Right lobe of liver (tissue), 6 donors: ENCODE measurements around the gene SPAG16. TPM values are rescaled to one million over a fixed set of nuclear protein-coding genes. Genes with fewer than 3 reads are reported as not detected.

Experiments used
- ATAC-seq, 4 donors: fragments of 200-7000 bp; cut with Tn5 transposase; one replicate each; pipeline ENCODE4 v1.9.1; 2020; ENCODE audit warnings: mild to moderate bottlenecking in 4 of 4, moderate library complexity in 4 of 4
- DNase-seq, 3 donors: peaks; one replicate each; pipeline ENCODE4 v3.0.0-alpha.2; 2020
- H3K27ac ChIP-seq, 3 donors: fragments of 200-600 bp; one replicate each; pipeline ENCODE4 v1.8.0; 2022
- H3K27me3 ChIP-seq, 2 donors: fragments of 200-600 bp; one replicate each; pipeline ENCODE4 v1.8.0; 2022
- H3K36me3 ChIP-seq, 4 donors: fragments of 200-600 bp; sonication (generic) in 1 of 4; one replicate each; pipeline versions ENCODE4 v1.5.1 to v1.8.0; 2017 to 2022; ENCODE audit warnings: control low read depth in 1 of 4
- H3K4me1 ChIP-seq, 4 donors: fragments of 200-600 bp; sonication (generic) in 1 of 4; one replicate each; pipeline versions ENCODE4 v1.5.1 to v1.8.0; 2017 to 2022; ENCODE audit warnings: control low read depth in 1 of 4
- H3K4me3 ChIP-seq, 3 donors: fragments of 200-600 bp; one replicate each; pipeline ENCODE4 v1.8.0; 2022
- H3K9me3 ChIP-seq, 4 donors: fragments of 200-600 bp; sonication (generic) in 1 of 4; one replicate each; pipeline versions ENCODE4 v1.5.1 to v1.8.0; 2017 to 2022; ENCODE audit warnings: control low read depth in 1 of 4
- CTCF ChIP-seq, 4 donors: fragments of 200-600 bp in 3 of 4; fragments of 450-650 bp in 1 of 4; IDR thresholded peaks; one replicate each; pipeline versions ENCODE4 v1.5.1 to v1.8.0; 2016 to 2022; ENCODE audit warnings: antibody characterized with exemption in 4 of 4, mild to moderate bottlenecking in 2 of 4
- POLR2A ChIP-seq: fragments of 450-650 bp; IDR thresholded peaks from one replicate; pipeline ENCODE4 v1.6.1; 2017; ENCODE audit warnings: antibody characterized with exemption, mild to moderate bottlenecking
- WGBS: methylation state at CpG from one replicate; pipeline ENCODE4 v1.1.6; 2018; ENCODE audit warnings: low coverage, low lambda C conversion rate; ENCODE audit not compliant: insufficient coverage; ENCODE audit errors: missing lambda C conversion rate; 5-methylcytosine and 5-hydroxymethylcytosine counted together
- intact Hi-C, 2 donors: fragments of 100-400 bp; cut with DNase I; formaldehyde crosslinking; loops; one replicate each; pipeline versions ENCODE4 v1.11.2 to v1.14.1; 2022
- total RNA-seq, 6 experiments: library from RNA; depleted of rRNA in 2 of 6; stranded (reverse); fragments of >200 nt in 2 of 6; fragmentation: NEBNext Ultra II Directional in 3 of 6; extraction: Animal tissue kit (Norgen Biotek cat#: 25700) in 3 of 6; gene quantifications; one replicate each; pipeline versions ENCODE4 v1.1.0 to v1.2.4, GENCODE V29; 2016 to 2023
- donor health status: DM: no; HTN: yes; CAD: no.
- donor health status: DM: no; HTN: no; CAD: no.
- donor health status: DM: no; HTN: no; CAD: no.
- donor health status: DM: no; HTN: yes; CAD: no.
- donor health status: DM: no; HTN: yes; CAD: no.

Gene SPAG16
- total RNA-seq, 6 experiments from 2014 or later, result 7.2 to 15.3 (median 9.0) TPM

GRCh38 chr2:214311931-214312749, 1027.9 kb downstream of the SPAG16 start:
- TF ChIP-seq POLR2A (no peak), CTCF (IDR thresholded peaks at IDR 0.05) (no peak)
- WGBS, result 35% methylated on average over 3 of the region's 3 CpGs
- H3K36me3 ChIP-seq, result no peaks in the 10 kb centered on the region
- no peak overlapping the region for H3K4me3 ChIP-seq
- intact Hi-C loops, result no loop called here
- no peaks in the 10 kb centered on the region for H3K9me3 ChIP-seq
- DNase-seq (no peak), ATAC-seq (no peak)
- no peaks in the 10 kb centered on the region for H3K27me3 ChIP-seq
- no peaks in the 10 kb centered on the region for H3K4me1 ChIP-seq
- no peak overlapping the region for H3K27ac ChIP-seq

GRCh38 chr2:214315324-214315723, 1031.1 kb downstream of the SPAG16 start:
- Histone ChIP-seq H3K4me1 (no peaks in the 10 kb centered on the region), H3K27me3 (no peaks in the 10 kb centered on the region), H3K9me3 (no peaks in the 10 kb centered on the region), H3K36me3 (no peaks in the 10 kb centered on the region), H3K27ac (no peak overlapping the region), H3K4me3 (no peak overlapping the region)
- DNase-seq, result no peak
- 81% methylated on average over 3 of the region's 3 CpGs for WGBS
- no peak for ATAC-seq
- intact Hi-C loops, result no loop called here
- TF ChIP-seq CTCF (IDR thresholded peaks at IDR 0.05), result no peak
- TF ChIP-seq POLR2A, result no peak

- DNase-seq (no peak), ATAC-seq (no peak)
- TF ChIP-seq CTCF (IDR thresholded peaks at IDR 0.05), result no peak
- TF ChIP-seq POLR2A, result no peak
- H3K4me1 ChIP-seq, result no peaks in the 10 kb centered on the region
- H3K27me3 ChIP-seq, result no peaks in the 10 kb centered on the region
- no peaks in the 10 kb centered on the region for H3K36me3 ChIP-seq
- no peaks in the 10 kb centered on the region for H3K9me3 ChIP-seq
- H3K4me3 ChIP-seq, result no peak overlapping the region
- no peak overlapping the region for H3K27ac ChIP-seq
- intact Hi-C loops, result no loop called here
These were observed 1035.9 kb downstream of the SPAG16 start for GRCh38 chr2:214320211-214320610.

- Histone ChIP-seq H3K4me1 (no peaks in the 10 kb centered on the region), H3K27me3 (no peaks in the 10 kb centered on the region), H3K36me3 (no peaks in the 10 kb centered on the region), H3K4me3 (no peak overlapping the region), H3K9me3 (no peaks in the 10 kb centered on the region), H3K27ac (no peak overlapping the region)
- TF ChIP-seq POLR2A (no peak), CTCF (IDR thresholded peaks at IDR 0.05) (no peak)
- DNase-seq (no peak), ATAC-seq (no peak)
- WGBS, result 66% methylated on average over 3 of the region's 3 CpGs
- intact Hi-C loops, result no loop called here
These were observed 1038.4 kb downstream of the SPAG16 start for GRCh38 chr2:214322662-214323061.
